LNCAP (cell line): ENCODE data around the gene ST7.

ENCODE experiments used
- TF ChIP-seq, protein P1 (sequence below): fragments of 450-650 bp; IDR thresholded peaks from 2 replicates; pipeline ENCODE4 v1.5.1; 2017; ENCODE audit warnings: mild to moderate bottlenecking

Gene ST7

DNA sequence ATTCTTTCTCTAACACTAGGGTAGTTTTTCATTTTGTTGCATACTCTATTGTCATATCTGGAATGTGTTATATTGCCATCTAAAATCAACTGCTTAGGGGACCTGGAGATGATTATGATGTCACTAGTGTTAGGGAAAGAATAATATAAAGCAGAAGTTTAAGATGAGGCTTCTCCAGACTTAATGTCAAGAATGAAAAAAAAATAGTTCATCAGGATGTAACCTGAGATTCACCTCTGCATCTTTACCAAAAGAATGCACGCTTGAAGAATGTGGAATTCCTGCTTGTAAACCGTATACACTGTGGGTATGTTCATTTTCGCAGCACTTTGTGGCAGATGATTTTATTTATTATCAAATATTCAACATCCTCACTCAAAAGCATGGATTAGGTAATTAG is 184.6 kb downstream of the ST7 start:
- TF ChIP-seq, protein P1, sequence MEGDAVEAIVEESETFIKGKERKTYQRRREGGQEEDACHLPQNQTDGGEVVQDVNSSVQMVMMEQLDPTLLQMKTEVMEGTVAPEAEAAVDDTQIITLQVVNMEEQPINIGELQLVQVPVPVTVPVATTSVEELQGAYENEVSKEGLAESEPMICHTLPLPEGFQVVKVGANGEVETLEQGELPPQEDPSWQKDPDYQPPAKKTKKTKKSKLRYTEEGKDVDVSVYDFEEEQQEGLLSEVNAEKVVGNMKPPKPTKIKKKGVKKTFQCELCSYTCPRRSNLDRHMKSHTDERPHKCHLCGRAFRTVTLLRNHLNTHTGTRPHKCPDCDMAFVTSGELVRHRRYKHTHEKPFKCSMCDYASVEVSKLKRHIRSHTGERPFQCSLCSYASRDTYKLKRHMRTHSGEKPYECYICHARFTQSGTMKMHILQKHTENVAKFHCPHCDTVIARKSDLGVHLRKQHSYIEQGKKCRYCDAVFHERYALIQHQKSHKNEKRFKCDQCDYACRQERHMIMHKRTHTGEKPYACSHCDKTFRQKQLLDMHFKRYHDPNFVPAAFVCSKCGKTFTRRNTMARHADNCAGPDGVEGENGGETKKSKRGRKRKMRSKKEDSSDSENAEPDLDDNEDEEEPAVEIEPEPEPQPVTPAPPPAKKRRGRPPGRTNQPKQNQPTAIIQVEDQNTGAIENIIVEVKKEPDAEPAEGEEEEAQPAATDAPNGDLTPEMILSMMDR: no peak

DNA sequence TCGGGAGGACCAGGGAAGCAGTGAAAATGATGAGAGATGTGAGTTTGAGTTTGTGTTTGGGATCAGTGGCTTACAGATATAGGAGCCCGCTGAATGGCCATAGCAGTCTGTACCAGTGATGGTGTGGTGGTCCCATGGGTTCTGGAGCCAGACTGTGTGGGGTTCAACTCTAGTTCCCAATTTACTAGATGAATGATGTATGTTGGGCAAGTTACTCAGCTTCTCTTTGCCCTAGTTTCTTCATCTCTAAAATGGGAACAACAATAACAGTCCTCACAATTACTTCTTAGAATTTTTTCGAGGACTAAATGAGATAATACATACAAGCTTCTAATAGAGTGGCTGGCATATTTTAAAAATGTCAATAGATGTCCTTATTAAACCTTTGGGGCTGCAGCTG is 185.2 kb downstream of the ST7 start:
- TF ChIP-seq, protein P1: no peak

DNA sequence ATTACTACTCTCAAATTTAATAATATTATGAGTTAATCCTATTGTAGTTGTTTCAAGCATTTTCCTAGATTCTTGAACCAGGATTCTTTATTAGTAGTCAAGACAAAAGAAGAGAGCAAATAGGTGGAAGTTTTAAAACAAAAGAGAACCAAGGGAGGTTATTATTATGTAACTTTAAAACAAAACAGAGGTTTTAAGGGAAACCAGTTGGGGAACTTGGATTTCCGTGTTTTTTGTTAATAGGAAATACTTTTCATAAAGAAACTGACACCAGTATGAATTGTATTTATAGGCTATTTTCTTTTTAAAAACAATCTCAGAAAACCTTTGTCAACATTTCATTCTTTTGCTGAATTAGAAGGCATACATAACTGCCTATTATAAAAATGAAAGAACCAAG is 185.7 kb downstream of the ST7 start:
- TF ChIP-seq, protein P1: no peak

DNA sequence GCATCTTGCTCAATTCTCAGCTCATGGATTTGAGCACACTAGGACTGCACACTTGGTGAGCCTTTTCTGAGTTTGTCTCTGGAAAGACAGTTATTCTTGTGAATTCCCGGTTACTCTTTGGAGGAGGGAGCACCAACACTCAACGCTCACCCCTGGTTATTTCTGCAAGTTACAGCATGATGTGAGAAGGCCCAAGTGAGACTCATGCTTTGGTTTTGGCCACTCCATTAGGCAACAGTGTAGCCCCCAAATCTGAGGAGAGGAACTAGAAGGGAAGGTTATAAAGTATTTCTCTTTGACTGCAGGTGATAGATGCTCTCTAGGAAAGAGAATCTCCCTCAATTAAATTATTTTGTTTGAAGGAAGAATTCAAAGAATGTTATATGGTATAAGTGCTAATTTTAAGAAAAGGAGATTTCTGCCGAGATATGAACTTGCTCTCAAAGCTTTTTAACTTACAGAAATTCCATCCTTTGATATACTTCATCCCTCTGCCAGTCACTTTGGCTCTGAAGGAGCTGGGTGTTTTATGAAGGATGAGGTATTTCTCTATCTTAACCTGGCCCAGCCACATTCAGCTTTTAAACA is 186.2 kb downstream of the ST7 start:
- TF ChIP-seq, protein P1: no peak

DNA sequence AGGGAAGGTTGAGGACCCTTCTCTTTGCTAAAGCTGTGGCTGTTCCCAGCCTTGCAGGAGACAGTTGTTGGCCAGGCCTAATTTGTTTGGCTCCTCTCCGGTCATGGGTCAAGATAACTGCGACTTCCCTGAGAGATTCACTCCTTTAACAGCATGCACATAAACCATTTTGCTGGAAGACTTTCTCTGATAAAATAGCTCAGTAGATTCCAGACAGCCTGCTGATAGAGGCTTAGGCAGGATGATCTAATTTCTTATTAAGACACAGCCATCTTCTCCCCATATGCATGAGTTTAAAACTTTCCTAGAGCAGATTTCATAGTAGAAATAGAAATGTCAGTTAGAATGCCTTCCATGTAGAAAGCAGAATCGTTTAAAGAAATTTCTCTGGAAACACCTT is 187.6 kb downstream of the ST7 start:
- TF ChIP-seq, protein P1: no peak

DNA sequence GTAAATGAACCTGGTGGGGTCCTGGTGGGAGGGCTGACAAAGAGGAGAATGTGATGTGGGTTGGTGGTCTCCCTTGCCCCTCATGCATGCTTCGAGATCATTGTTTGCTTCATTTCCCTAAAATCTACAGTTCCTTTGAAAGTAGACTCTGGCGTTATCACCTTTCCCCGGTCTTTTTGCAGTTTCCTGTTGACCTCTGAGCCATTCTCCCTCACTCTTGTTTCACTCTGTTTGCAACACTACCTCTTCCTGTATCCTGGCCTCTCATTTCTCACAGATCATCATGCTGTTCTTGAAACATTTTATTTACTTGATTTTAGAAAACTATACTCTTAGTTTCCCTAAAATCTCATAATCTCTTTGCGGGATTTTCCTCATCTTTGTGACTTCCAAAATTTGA is 189.8 kb downstream of the ST7 start:
- TF ChIP-seq, protein P1: no peak

DNA sequence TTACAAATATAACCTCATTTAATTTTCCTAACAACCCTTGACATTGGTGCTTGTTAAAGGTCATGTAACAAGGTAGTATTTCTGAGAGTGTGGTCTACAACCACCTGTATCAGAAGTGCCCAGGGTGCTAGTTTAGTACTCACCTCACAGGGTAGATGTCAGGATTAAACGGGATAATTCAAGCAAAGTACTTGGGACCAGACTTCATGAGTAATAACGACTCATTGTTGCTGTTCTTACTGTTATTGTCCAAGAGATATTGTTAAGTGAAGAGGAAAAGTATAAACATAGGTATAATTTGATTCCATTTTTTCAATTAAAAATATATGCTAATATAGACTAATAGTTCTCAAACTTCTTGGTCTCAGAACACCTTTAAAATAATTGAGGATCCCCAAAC is 190.3 kb downstream of the ST7 start:
- TF ChIP-seq, protein P1: no peak

DNA sequence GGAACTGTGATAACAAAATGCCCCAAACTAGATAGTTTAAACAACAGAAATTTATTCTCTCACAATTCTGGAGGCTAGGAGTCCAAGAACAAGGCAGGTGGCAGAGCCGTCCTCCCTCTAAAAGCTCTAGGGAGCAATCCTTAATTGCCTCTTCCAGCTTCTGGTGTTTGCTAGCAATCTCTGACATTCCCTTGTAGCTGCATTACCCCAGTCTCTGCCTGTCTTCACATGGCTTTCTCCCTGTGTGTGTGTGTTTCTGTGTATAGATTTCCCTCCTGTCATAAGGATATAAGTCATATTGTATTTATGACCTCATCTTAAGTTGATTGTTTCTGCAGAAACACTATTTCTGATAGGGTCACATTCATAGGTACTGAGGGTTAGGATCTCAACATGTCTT is 192.0 kb downstream of the ST7 start:
- TF ChIP-seq, protein P1: no peak
